Activated CD4-positive, alpha-beta memory T cell treated with anti-CD3 and anti-CD28 coated beads for 36 hours (primary cell): ENCODE measurements around the gene OLFML1. TPM values are rescaled to one million over a fixed set of nuclear protein-coding genes. Genes with fewer than 3 reads are reported as not detected.

Source experiments
- CTCF ChIA-PET: fragments of 350-600 bp; sonication (Branson Sonifier 250); formaldehyde crosslinking; loops from one replicate; lab custom pipeline; 2021; ENCODE audit warnings: antibody characterized with exemption, inconsistent platforms; lab: Charles Lee
- POLR2A ChIA-PET: fragments of 350-600 bp; sonication (Branson Sonifier 250); formaldehyde crosslinking; loops from one replicate; lab custom pipeline; 2021; ENCODE audit warnings: antibody characterized with exemption; lab: Charles Lee
- DNase-seq: peaks from one replicate; pipeline ENCODE4 v3.0.0-alpha.2; 2020
- H3K27ac Mint-ChIP-seq: one replicate; pipeline ENCODE4 v1.8.0; 2021; ENCODE audit warnings: mixed read lengths
- H3K27me3 Mint-ChIP-seq: one replicate; pipeline ENCODE4 v1.8.0; 2021; ENCODE audit warnings: mixed read lengths
- H3K36me3 Mint-ChIP-seq: one replicate; pipeline ENCODE4 v1.8.0; 2021; ENCODE audit warnings: mixed read lengths
- H3K4me1 Mint-ChIP-seq: one replicate; pipeline ENCODE4 v1.8.0; 2021; ENCODE audit warnings: low read depth, mixed read lengths
- H3K4me3 Mint-ChIP-seq: one replicate; pipeline ENCODE4 v1.8.0; 2021; ENCODE audit warnings: mild to moderate bottlenecking, mixed read lengths
- H3K9me3 Mint-ChIP-seq: one replicate; pipeline ENCODE4 v1.8.0; 2021; ENCODE audit warnings: mixed read lengths
- intact Hi-C: fragments of 100-400 bp; cut with micrococcal nuclease; formaldehyde crosslinking; loops from one replicate; pipeline ENCODE4 v1.15.1; 2023
- total RNA-seq, 2 experiments: library from RNA; stranded (reverse); gene quantifications; one replicate each; pipeline ENCODE4 v1.2.3, GENCODE V29; 2021

The OLFML1 gene
- total RNA-seq, 2 experiments from 2014 or later: not detected

GRCh38 chr11:7499081-7499480, 13.8 kb downstream of the OLFML1 start:
- ChIA-PET CTCF (no interaction called here), POLR2A (no interaction called here)
- Mint-ChIP-seq H3K4me1 (peaks cover 7% of the 10 kb centered on the region), H3K36me3 (no peaks in the 10 kb centered on the region), H3K27me3 (peaks cover 2% of the 10 kb centered on the region), H3K4me3 (no peak overlapping the region), H3K27ac (no peak overlapping the region), H3K9me3 (no peaks in the 10 kb centered on the region)
- no peak for DNase-seq
- intact Hi-C loops: no loop called here

DNA sequence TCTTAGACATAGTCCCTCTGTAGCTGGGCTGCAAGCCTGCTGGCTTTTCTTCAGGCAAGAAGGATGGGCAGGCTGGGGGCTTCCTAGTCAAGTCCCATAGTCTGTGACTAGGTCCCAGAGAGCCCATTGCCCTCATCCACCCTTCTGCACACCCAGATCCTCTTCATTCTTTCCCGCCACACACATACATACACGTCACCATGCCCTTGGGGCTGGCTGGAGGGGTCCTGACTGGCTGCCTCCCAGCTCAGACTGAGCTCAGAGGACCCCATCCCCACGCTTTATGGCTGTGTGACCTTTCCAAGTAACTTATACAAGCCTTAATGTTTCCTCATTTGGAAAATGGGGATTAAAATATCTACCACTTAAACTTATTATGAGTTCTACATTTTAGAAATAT, 14.9 kb downstream of the OLFML1 start:
- no peaks in the 10 kb centered on the region for H3K9me3 Mint-ChIP-seq
- POLR2A ChIA-PET: no interaction called here
- peaks cover 7% of the 10 kb centered on the region for H3K4me1 Mint-ChIP-seq
- intact Hi-C loops: no loop called here
- H3K36me3 Mint-ChIP-seq: no peaks in the 10 kb centered on the region
- H3K27ac Mint-ChIP-seq: no peak overlapping the region
- no peak for DNase-seq
- CTCF ChIA-PET: interaction anchor here (1.3 kb wide), 1 partner anchor 12 kb away, joined by 3 read pairs; no protein-coding TSS in a partner anchor
- no peak overlapping the region for H3K4me3 Mint-ChIP-seq
- H3K27me3 Mint-ChIP-seq: peaks cover 2% of the 10 kb centered on the region

DNA sequence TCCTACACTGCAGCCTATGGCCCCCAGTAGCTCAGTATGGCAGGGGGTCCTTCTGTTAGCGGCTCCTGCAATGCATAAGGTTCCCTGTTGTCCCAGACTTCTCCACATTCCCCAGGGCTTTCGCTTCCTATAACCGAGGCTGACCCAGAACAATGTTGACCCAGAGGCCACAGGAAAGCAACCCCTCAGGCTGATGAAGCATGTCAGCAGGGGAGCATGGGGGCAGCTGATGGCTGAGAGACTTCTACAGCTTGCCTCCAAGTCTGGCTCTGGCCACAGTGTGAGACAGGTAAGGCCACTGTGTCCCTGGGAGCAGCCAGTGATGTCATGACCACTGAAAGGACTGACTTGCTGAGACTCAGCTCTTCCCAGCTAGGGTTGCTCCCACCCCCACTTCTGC, 15.9 kb downstream of the OLFML1 start:
- POLR2A ChIA-PET: no interaction called here
- peaks cover 2% of the 10 kb centered on the region for H3K27me3 Mint-ChIP-seq
- no peaks in the 10 kb centered on the region for H3K36me3 Mint-ChIP-seq
- no peaks in the 10 kb centered on the region for H3K9me3 Mint-ChIP-seq
- intact Hi-C loops: no loop called here
- no peak overlapping the region for H3K27ac Mint-ChIP-seq
- H3K4me3 Mint-ChIP-seq: no peak overlapping the region
- DNase-seq: no peak
- H3K4me1 Mint-ChIP-seq: peaks cover 3% of the 10 kb centered on the region
- CTCF ChIA-PET: interaction anchor here (0.6 to 1.3 kb wide), 3 partner anchors 11 to 59 kb away, joined by 3 read pairs; partner anchors contain the start of gene PPFIBP2

GRCh38 chr11:7501894-7502293, 16.6 kb downstream of the OLFML1 start:
- POLR2A ChIA-PET: no interaction called here
- Mint-ChIP-seq H3K4me3 (no peak overlapping the region), H3K27me3 (no peaks in the 10 kb centered on the region), H3K9me3 (no peaks in the 10 kb centered on the region), H3K36me3 (no peaks in the 10 kb centered on the region), H3K4me1 (no peaks in the 10 kb centered on the region), H3K27ac (no peak overlapping the region)
- CTCF ChIA-PET: interaction anchor here (0.6 to 0.8 kb wide), 2 partner anchors 12 to 59 kb away, joined by 3 read pairs; partner anchors contain the start of gene PPFIBP2
- no peak for DNase-seq
- intact Hi-C loops: no loop called here

DNA sequence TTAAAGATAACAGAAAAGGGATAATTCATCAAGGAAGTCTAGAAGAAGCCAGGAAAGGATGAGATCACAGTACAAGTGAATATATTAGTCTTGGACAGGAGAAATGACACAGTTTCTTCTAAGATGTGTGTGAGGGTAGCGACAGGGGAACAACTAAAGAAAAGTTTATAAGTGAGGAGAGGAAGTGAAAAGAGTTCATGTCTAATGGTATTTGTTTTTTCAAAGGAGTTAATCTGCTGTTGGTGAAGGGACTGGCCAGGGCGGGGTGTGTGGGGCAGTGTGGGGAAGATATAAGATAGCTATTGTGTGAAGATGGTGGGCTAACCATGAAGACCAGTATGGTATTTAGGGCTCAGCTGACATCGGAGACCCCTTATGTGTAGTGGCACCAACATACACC, 20.9 kb downstream of the OLFML1 start:
- H3K9me3 Mint-ChIP-seq: no peaks in the 10 kb centered on the region
- intact Hi-C loops: no loop called here
- POLR2A ChIA-PET: no interaction called here
- no peak overlapping the region for H3K27ac Mint-ChIP-seq
- CTCF ChIA-PET: interaction anchor here (0.7 to 3.1 kb wide), 2 partner anchors 64 to 159 kb away, joined by 3 to 10 read pairs; no protein-coding TSS in a partner anchor
- H3K36me3 Mint-ChIP-seq: no peaks in the 10 kb centered on the region
- H3K4me1 Mint-ChIP-seq: no peaks in the 10 kb centered on the region
- no peak for DNase-seq
- H3K4me3 Mint-ChIP-seq: no peak overlapping the region
- no peaks in the 10 kb centered on the region for H3K27me3 Mint-ChIP-seq

GRCh38 chr11:7508087-7508486, 22.8 kb downstream of the OLFML1 start:
- H3K27ac Mint-ChIP-seq: no peak overlapping the region
- intact Hi-C loops: no loop called here
- no peak for DNase-seq
- H3K36me3 Mint-ChIP-seq: no peaks in the 10 kb centered on the region
- no peaks in the 10 kb centered on the region for H3K27me3 Mint-ChIP-seq
- CTCF ChIA-PET: interaction anchor here (1.0 to 3.1 kb wide), 2 partner anchors 149 to 158 kb away, joined by 4 to 10 read pairs; no protein-coding TSS in a partner anchor
- POLR2A ChIA-PET: no interaction called here
- H3K9me3 Mint-ChIP-seq: no peaks in the 10 kb centered on the region
- no peak overlapping the region for H3K4me3 Mint-ChIP-seq
- peaks cover 2% of the 10 kb centered on the region for H3K4me1 Mint-ChIP-seq

DNA sequence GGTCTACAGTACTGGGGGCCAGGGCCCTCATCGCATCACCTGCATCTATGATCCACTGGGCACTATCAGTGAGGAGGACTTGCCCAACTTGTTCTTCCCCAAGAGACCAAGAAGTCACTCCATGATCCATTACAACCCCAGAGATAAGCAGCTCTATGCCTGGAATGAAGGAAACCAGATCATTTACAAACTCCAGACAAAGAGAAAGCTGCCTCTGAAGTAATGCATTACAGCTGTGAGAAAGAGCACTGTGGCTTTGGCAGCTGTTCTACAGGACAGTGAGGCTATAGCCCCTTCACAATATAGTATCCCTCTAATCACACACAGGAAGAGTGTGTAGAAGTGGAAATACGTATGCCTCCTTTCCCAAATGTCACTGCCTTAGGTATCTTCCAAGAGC, 24.7 kb downstream of the OLFML1 start:
- H3K27ac Mint-ChIP-seq: no peak overlapping the region
- ChIA-PET POLR2A (no interaction called here), CTCF (interaction anchor here (1.2 to 5.3 kb wide), 3 partner anchors 146 to 185 kb away, joined by 3 to 23 read pairs (median 3); no protein-coding TSS in a partner anchor)
- H3K4me3 Mint-ChIP-seq: no peak overlapping the region
- intact Hi-C loops: no loop called here
- H3K4me1 Mint-ChIP-seq: peaks cover 5% of the 10 kb centered on the region
- no peak for DNase-seq
- H3K27me3 Mint-ChIP-seq: no peaks in the 10 kb centered on the region
- no peaks in the 10 kb centered on the region for H3K9me3 Mint-ChIP-seq
- H3K36me3 Mint-ChIP-seq: no peaks in the 10 kb centered on the region

DNA sequence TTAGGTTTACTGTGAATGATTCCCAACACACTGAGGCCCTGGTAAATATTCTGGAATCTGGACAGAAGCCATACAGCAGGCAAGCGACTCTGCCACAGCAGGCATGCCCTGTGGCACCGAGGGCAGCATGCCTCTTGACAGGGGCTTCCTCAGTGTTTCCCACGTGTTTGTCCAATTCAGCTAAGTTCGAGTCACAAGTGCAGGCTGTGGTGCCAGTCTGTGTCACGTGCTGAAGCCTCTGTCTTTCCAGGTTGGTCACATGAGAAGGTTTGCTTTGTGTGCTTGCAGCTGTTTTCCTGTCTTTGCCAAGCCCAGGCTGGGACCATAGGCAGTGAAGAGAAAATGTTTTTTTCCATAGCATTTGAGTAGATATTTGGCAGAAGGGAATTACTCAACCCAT, 26.1 kb downstream of the OLFML1 start:
- intact Hi-C loops: no loop called here
- H3K9me3 Mint-ChIP-seq: no peaks in the 10 kb centered on the region
- no peak overlapping the region for H3K4me3 Mint-ChIP-seq
- DNase-seq: no peak
- H3K27ac Mint-ChIP-seq: no peak overlapping the region
- CTCF ChIA-PET: interaction anchor here (0.8 to 5.3 kb wide), 8 partner anchors 12 to 413 kb away, joined by 3 to 41 read pairs (median 6); no protein-coding TSS in a partner anchor
- H3K4me1 Mint-ChIP-seq: peaks cover 17% of the 10 kb centered on the region
- POLR2A ChIA-PET: no interaction called here
- no peaks in the 10 kb centered on the region for H3K27me3 Mint-ChIP-seq
- no peaks in the 10 kb centered on the region for H3K36me3 Mint-ChIP-seq

DNA sequence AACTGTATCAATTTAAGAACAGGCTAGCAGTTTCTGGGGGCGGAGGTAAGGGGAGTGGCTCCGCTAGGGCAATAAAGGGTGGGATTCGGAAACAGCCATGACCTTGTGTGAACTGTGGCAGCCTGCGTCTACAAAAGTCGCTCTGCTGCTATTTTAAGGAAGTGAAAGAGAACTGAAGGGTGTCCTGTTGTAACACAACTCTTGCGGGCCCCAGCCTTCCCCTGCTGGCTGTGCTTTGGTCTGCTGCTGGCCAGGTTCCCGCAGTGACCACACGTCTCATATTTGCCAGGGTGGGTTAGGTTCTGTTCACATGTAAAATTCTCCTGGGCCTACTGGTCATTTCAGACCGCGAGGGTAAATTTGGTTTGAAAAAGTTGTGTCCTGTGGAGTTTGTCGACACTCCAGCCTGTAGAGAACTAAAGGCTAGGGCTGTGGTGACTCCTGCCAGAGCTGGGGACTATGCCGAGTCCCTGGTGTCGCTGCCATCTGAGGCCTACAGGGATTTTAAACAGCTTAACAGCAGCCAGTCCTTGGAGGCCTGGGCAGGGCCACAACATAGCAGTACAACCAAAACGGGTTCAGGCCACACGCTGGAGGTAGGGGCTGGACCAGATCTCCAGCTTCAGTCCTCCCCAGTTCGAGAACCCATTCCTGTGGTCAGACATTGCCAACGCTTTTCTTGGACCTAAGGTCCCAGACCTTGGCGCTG, 27.4 kb downstream of the OLFML1 start:
- POLR2A ChIA-PET: no interaction called here
- no peaks in the 10 kb centered on the region for H3K27me3 Mint-ChIP-seq
- peak overlapping the region; percentile 80 for H3K27ac Mint-ChIP-seq
- no peaks in the 10 kb centered on the region for H3K36me3 Mint-ChIP-seq
- DNase-seq: no peak
- intact Hi-C loops: loop anchor here (1.0 to 2.0 kb wide), 5 partner anchors 26 to 475 kb away; partner anchors contain the start of gene EIF3F
- CTCF ChIA-PET: interaction anchor here (0.6 to 5.3 kb wide), 25 partner anchors 9 to 415 kb away, joined by 3 to 41 read pairs (median 4); no protein-coding TSS in a partner anchor
- H3K4me3 Mint-ChIP-seq: peak overlapping the region; percentile 85
- H3K9me3 Mint-ChIP-seq: no peaks in the 10 kb centered on the region
- H3K4me1 Mint-ChIP-seq: peaks cover 24% of the 10 kb centered on the region

GRCh38 chr11:7513234-7514098, 28.2 kb downstream of the OLFML1 start, which contains the start of gene PPFIBP2:
Gene PPFIBP2, plus strand, starts transcription at chr11:7513999. Its CDS starts 35,477 bp downstream, at chr11:7549476.
- ChIA-PET CTCF (interaction anchor here (0.6 to 5.3 kb wide), 29 partner anchors 8 to 474 kb away, joined by 3 to 41 read pairs (median 4); partner anchors contain the start of gene EIF3F), POLR2A (no interaction called here)
- intact Hi-C loops: loop anchor here (1.0 to 2.0 kb wide), 5 partner anchors 25 to 474 kb away; partner anchors contain the start of gene EIF3F

DNA sequence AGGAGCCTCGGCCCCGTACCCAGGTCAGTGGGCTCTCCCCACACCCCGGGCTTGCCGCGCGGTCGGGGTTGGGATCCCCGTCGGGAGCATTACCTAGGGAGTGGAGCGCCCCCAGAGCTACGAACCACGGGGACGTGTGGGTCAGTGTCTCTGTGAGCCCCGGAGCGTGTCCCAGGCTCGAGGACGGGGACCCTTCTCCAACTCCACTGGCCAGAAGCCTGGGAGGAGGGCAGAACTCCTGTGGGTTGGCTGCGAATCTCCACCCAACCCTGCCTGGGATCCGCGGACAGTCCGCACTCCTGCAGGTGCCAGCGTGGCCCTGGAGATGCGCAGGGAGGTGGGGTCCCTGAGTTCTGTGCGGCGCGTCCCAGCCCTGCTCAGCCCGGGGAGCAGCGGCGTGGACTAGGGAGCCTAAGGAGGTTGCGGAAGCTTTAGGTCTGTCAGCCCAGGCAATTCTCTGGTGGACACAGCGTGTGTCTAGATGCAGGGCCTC, 28.8 kb downstream of the OLFML1 start:
- ChIA-PET CTCF (interaction anchor here (0.6 to 5.3 kb wide), 20 partner anchors 9 to 473 kb away, joined by 3 to 41 read pairs (median 4); partner anchors contain the start of gene EIF3F), POLR2A (interaction anchor here (1.5 kb wide), 1 partner anchor 20 kb away, joined by 4 read pairs; no protein-coding TSS in a partner anchor)
- intact Hi-C loops: no loop called here
- Mint-ChIP-seq H3K4me1 (peaks cover 24% of the 10 kb centered on the region), H3K9me3 (no peaks in the 10 kb centered on the region), H3K36me3 (no peaks in the 10 kb centered on the region), H3K4me3 (peak overlapping the region; percentile 85), H3K27ac (no peak overlapping the region), H3K27me3 (no peaks in the 10 kb centered on the region)
- DNase-seq: peak; percentile 35

More at GRCh38 chr11:7513234-7514098, 28.2 kb downstream of the OLFML1 start, which contains the start of gene PPFIBP2:
- H3K4me1 Mint-ChIP-seq: peaks cover 24% of the 10 kb centered on the region
- H3K4me3 Mint-ChIP-seq: peak within 1 kb of the TSS; percentile 85
- no peaks in the 10 kb centered on the region for H3K9me3 Mint-ChIP-seq
- peak within 1 kb of the TSS; percentile 80 for H3K27ac Mint-ChIP-seq
- H3K27me3 Mint-ChIP-seq: no peaks in the 10 kb centered on the region
- peak; percentile 88 for DNase-seq
- H3K36me3 Mint-ChIP-seq: no peaks in the 10 kb centered on the region
